DND-41 (cell line): ENCODE data around the gene BTBD16.
A peak's percentile ranks its signal among the peaks of the same experiment; 100 is the strongest.

Experiments used
- ATAC-seq: fragments of 200-7000 bp; cut with Tn5 transposase; 3 replicates; pipeline ENCODE4 v1.9.1; 2021; ENCODE audit warnings: low read depth; ENCODE audit not compliant: insufficient read depth
- DNase-seq: peaks from one replicate; pipeline ENCODE4 v3.0.0-alpha.2; 2020
- H2AFZ ChIP-seq: 2 replicates; pipeline ENCODE4 v1.6.0; 2012; ENCODE audit warnings: low read depth, low read length
- H3K27ac ChIP-seq: 2 replicates; pipeline ENCODE4 v1.5.1; 2012; ENCODE audit warnings: low read length, inconsistent platforms
- H3K27me3 ChIP-seq: fragments of 200-600 bp; sonication (generic); 2 replicates; pipeline ENCODE4 v1.6.0; 2012; ENCODE audit warnings: low read length, mild to moderate bottlenecking, inconsistent platforms; ENCODE audit not compliant: insufficient read depth, poor library complexity
- H3K36me3 ChIP-seq: 2 replicates; pipeline ENCODE4 v1.5.1; 2012; ENCODE audit warnings: low read length, inconsistent platforms; ENCODE audit not compliant: insufficient read depth
- H3K4me1 ChIP-seq: 2 replicates; pipeline ENCODE4 v1.5.1; 2012; ENCODE audit warnings: mild to moderate bottlenecking, low read length; ENCODE audit not compliant: insufficient read depth
- H3K4me2 ChIP-seq: 2 replicates; pipeline ENCODE4 v1.6.0; 2012; ENCODE audit warnings: mild to moderate bottlenecking, moderate library complexity, low read length, inconsistent platforms; ENCODE audit not compliant: insufficient read depth
- H3K4me3 ChIP-seq, 2 experiments: fragments of 200-600 bp in 1 of 2; shearing (Covaris generic) in 1 of 2; 2 replicates each; pipeline ENCODE4 v1.5.1; 2012 to 2016; ENCODE audit warnings: inconsistent platforms in 2 of 2, low read length in 2 of 2, mild to moderate bottlenecking in 2 of 2, low read depth in 1 of 2, moderate library complexity in 1 of 2
- H3K79me2 ChIP-seq: 2 replicates; pipeline ENCODE4 v1.6.0; 2012; ENCODE audit warnings: low read length, inconsistent platforms; ENCODE audit not compliant: insufficient read depth
- H3K9ac ChIP-seq: 2 replicates; pipeline ENCODE4 v1.6.0; 2012; ENCODE audit warnings: low read depth, mild to moderate bottlenecking, inconsistent platforms, low read length, moderate library complexity
- H3K9me3 ChIP-seq: 2 replicates; pipeline ENCODE4 v1.5.1; 2012; ENCODE audit warnings: low read length, moderate library complexity, mild to moderate bottlenecking, inconsistent platforms; ENCODE audit not compliant: insufficient read depth, severe bottlenecking
- H4K20me1 ChIP-seq: 2 replicates; pipeline ENCODE4 v1.6.0; 2012; ENCODE audit warnings: low read length; ENCODE audit not compliant: insufficient read depth
- EZH2 ChIP-seq: IDR thresholded peaks from 3 replicates; pipeline ENCODE4 v1.6.1; 2012; ENCODE audit warnings: borderline replicate concordance, low read depth, mild to moderate bottlenecking, moderate library complexity, low read length, inconsistent platforms; ENCODE audit not compliant: severe bottlenecking
- TF ChIP-seq, protein P1 (sequence below): IDR thresholded peaks from 2 replicates; pipeline ENCODE4 v1.5.1; 2012; ENCODE audit warnings: borderline replicate concordance, low read length, moderate library complexity, mild to moderate bottlenecking; ENCODE audit not compliant: poor library complexity, severe bottlenecking; ENCODE audit errors: extremely low read depth

Gene BTBD16

GRCh38 chr10:122379537-122379936, 108.4 kb downstream of the BTBD16 start:
- H3K4me2 ChIP-seq, result peak overlapping the region; percentile 74
- TF ChIP-seq, protein P1, sequence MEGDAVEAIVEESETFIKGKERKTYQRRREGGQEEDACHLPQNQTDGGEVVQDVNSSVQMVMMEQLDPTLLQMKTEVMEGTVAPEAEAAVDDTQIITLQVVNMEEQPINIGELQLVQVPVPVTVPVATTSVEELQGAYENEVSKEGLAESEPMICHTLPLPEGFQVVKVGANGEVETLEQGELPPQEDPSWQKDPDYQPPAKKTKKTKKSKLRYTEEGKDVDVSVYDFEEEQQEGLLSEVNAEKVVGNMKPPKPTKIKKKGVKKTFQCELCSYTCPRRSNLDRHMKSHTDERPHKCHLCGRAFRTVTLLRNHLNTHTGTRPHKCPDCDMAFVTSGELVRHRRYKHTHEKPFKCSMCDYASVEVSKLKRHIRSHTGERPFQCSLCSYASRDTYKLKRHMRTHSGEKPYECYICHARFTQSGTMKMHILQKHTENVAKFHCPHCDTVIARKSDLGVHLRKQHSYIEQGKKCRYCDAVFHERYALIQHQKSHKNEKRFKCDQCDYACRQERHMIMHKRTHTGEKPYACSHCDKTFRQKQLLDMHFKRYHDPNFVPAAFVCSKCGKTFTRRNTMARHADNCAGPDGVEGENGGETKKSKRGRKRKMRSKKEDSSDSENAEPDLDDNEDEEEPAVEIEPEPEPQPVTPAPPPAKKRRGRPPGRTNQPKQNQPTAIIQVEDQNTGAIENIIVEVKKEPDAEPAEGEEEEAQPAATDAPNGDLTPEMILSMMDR, result no peak
- TF ChIP-seq EZH2, result no peak
- peaks cover 85% of the 10 kb centered on the region for H3K79me2 ChIP-seq
- H3K36me3 ChIP-seq, result no peaks in the 10 kb centered on the region
- H3K27ac ChIP-seq, result peak overlapping the region; percentile 73
- peak overlapping the region in 1 of 2 experiments; percentile 56; a peak in 2 of 4 replicates for H3K4me3 ChIP-seq
- H2AFZ ChIP-seq, result no peak overlapping the region
- H3K27me3 ChIP-seq, result no peaks in the 10 kb centered on the region
- no peaks in the 10 kb centered on the region for H3K9me3 ChIP-seq
- DNase-seq (no peak), ATAC-seq (no peak; the same call in 2 of the 3 replicates)
- H3K4me1 ChIP-seq, result peaks cover 57% of the 10 kb centered on the region
- peak overlapping the region; percentile 34 for H3K9ac ChIP-seq
- H4K20me1 ChIP-seq, result no peaks in the 10 kb centered on the region

GRCh38 chr10:122380703-122381102, 109.6 kb downstream of the BTBD16 start:
- H3K79me2 ChIP-seq, result peaks cover 89% of the 10 kb centered on the region
- DNase-seq, result no peak
- H3K27me3 ChIP-seq, result no peaks in the 10 kb centered on the region

DNA sequence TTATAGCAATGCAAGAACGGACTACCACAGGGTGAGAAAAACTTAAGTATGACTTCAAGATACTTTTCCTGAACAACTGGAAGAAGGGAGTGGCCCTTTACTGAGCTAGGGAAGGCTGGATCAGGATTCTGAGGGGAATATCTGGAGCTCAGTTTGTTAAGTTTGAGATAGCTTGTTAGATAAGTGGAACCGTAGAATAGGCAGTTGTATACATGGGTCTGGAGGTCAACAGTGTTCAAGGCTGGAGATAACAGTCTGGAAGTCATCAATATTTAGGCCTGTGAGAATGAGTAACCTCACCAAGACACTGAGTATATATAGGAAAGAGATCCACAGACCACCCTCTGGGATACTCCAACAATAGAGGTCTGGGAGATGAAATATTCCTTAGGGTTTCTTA, 110.6 kb downstream of the BTBD16 start:
- H2AFZ ChIP-seq, result no peak overlapping the region
- H3K36me3 ChIP-seq, result no peaks in the 10 kb centered on the region
- H3K9me3 ChIP-seq, result no peaks in the 10 kb centered on the region
- no peaks in the 10 kb centered on the region for H4K20me1 ChIP-seq
- no peak overlapping the region for H3K4me3 ChIP-seq
- H3K4me1 ChIP-seq, result peaks cover 58% of the 10 kb centered on the region
- no peaks in the 10 kb centered on the region for H3K27me3 ChIP-seq
- H3K27ac ChIP-seq, result peak overlapping the region; percentile 47; the same call in 1 of the 2 replicates
- TF ChIP-seq, protein P1, result no peak
- no peak for TF ChIP-seq EZH2
- H3K4me2 ChIP-seq, result no peak overlapping the region
- DNase-seq, result no peak
- H3K79me2 ChIP-seq, result peaks cover 89% of the 10 kb centered on the region
- ATAC-seq, result no peak
- no peak overlapping the region for H3K9ac ChIP-seq

More at GRCh38 chr10:122380703-122381102, 109.6 kb downstream of the BTBD16 start:
- H3K4me3 ChIP-seq, result no peak overlapping the region
- H3K4me1 ChIP-seq, result peaks cover 57% of the 10 kb centered on the region
- no peak overlapping the region for H3K9ac ChIP-seq
- ATAC-seq, result no peak
- no peak overlapping the region for H3K27ac ChIP-seq
- H2AFZ ChIP-seq, result no peak overlapping the region
- TF ChIP-seq EZH2, result no peak
- TF ChIP-seq, protein P1, result no peak
- H3K4me2 ChIP-seq, result no peak overlapping the region
- no peaks in the 10 kb centered on the region for H3K36me3 ChIP-seq
- no peaks in the 10 kb centered on the region for H3K9me3 ChIP-seq
- no peaks in the 10 kb centered on the region for H4K20me1 ChIP-seq
